Upper lobe of left lung (tissue), 4 donors: Measurements from ENCODE around the gene S1PR3.

Source experiments
- CTCF ChIP-seq, 6 experiments: fragments of 450-650 bp in 4 of 6; fragments of 200-600 bp in 2 of 6; sonication (generic) in 2 of 6; IDR thresholded peaks; one replicate each; pipeline ENCODE4 v1.5.1; 2016 to 2019; ENCODE audit warnings: antibody characterized with exemption in 6 of 6
- EP300 ChIP-seq, 4 donors: sonication (generic); formaldehyde crosslinking; IDR thresholded peaks; one replicate each; pipeline ENCODE4 v1.5.1; 2017; ENCODE audit warnings: antibody characterized with exemption in 4 of 4, control low read depth in 2 of 4
- POLR2A ChIP-seq, 4 donors: fragments of 450-650 bp; IDR thresholded peaks; one replicate each; pipeline ENCODE4 v1.5.1; 2016 to 2017; ENCODE audit warnings: antibody characterized with exemption in 4 of 4, mild to moderate bottlenecking in 2 of 4
- POLR2AphosphoS5 ChIP-seq, 2 donors: sonication (generic); formaldehyde crosslinking; IDR thresholded peaks; one replicate each; pipeline ENCODE4 v1.5.1; 2017; ENCODE audit warnings: antibody characterized with exemption in 2 of 2

- no peak for TF ChIP-seq POLR2AphosphoS5 (IDR thresholded peaks at IDR 0.05)
- TF ChIP-seq CTCF (IDR thresholded peaks at IDR 0.05): no peak
- no peak for TF ChIP-seq EP300 (IDR thresholded peaks at IDR 0.05)
- TF ChIP-seq POLR2A (IDR thresholded peaks at IDR 0.05): no peak
Observed at GRCh38 chr9:89002987-89003386, 11.7 kb downstream of the S1PR3 start.
